Measurements from ENCODE around the gene LMTK2.

DNA sequence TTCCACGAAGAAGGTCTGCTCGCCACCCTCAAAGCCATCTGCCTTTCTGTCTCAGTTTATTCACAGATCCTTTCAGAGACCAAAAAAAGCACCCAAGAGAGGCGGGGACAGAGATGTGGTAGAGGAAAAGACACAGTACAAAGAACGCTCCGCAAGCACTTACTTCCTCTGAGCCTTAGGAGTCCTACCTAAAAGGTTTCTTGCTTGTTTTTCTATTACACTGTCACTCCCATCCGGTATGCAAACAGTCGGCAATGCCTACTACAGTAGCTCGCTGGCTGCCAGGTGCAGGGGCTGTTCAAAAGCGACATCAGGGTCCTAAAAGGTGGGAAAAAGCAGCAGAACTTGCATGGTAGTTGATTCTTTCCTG is 144.6 kb downstream of the LMTK2 start:
- TF ChIP-seq, protein P1, sequence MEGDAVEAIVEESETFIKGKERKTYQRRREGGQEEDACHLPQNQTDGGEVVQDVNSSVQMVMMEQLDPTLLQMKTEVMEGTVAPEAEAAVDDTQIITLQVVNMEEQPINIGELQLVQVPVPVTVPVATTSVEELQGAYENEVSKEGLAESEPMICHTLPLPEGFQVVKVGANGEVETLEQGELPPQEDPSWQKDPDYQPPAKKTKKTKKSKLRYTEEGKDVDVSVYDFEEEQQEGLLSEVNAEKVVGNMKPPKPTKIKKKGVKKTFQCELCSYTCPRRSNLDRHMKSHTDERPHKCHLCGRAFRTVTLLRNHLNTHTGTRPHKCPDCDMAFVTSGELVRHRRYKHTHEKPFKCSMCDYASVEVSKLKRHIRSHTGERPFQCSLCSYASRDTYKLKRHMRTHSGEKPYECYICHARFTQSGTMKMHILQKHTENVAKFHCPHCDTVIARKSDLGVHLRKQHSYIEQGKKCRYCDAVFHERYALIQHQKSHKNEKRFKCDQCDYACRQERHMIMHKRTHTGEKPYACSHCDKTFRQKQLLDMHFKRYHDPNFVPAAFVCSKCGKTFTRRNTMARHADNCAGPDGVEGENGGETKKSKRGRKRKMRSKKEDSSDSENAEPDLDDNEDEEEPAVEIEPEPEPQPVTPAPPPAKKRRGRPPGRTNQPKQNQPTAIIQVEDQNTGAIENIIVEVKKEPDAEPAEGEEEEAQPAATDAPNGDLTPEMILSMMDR (conservative IDR thresholded peaks at IDR 0.05): 0 out of 2 replicates have a peak, but pooled peaks have one; percentile 14
- no peak for TF ChIP-seq EZH2 (IDR thresholded peaks at IDR 0.05; ENCODE audit: low read depth)

Measured in PC-9 (cell line).